ENCODE data around the gene ACSS1.

GRCh38 chr20:24969186-24970029 lies 88.5 kb downstream of the ACSS1 start:
- TF ChIP-seq TSHZ2 (CRISPR knock-in tag; IDR thresholded peaks at IDR 0.05), result no peak
- TF ChIP-seq TOX (CRISPR knock-in tag; IDR thresholded peaks at IDR 0.05; ENCODE audit: borderline replicate concordance), result no peak
- TF ChIP-seq ZFP30 (CRISPR knock-in tag; IDR thresholded peaks at IDR 0.05), result no peak
- no peak for TF ChIP-seq PATZ1 (CRISPR knock-in tag; IDR thresholded peaks at IDR 0.05; ENCODE audit: borderline replicate concordance)
- TF ChIP-seq SNAI2 (CRISPR knock-in tag; IDR thresholded peaks at IDR 0.05), result no peak
- TF ChIP-seq ZNF565 (CRISPR knock-in tag; conservative IDR thresholded peaks at IDR 0.05; ENCODE audit: low read depth), result no peak
- no peak for TF ChIP-seq BACH2 (CRISPR knock-in tag; IDR thresholded peaks at IDR 0.05; ENCODE audit: borderline replicate concordance)
- TF ChIP-seq CREB5 (CRISPR knock-in tag; IDR thresholded peaks at IDR 0.05; ENCODE audit: low read depth), result no peak
- TF ChIP-seq POU6F1 (CRISPR knock-in tag; IDR thresholded peaks at IDR 0.05; ENCODE audit: borderline replicate concordance, low read depth), result no peak
- TF ChIP-seq CSRNP3 (CRISPR knock-in tag; IDR thresholded peaks at IDR 0.05), result no peak
- no peak for TF ChIP-seq ZFP3 (CRISPR knock-in tag; IDR thresholded peaks at IDR 0.05)
- TF ChIP-seq ARNTL (CRISPR knock-in tag; IDR thresholded peaks at IDR 0.05; ENCODE audit: borderline replicate concordance, low read depth), result no peak

Data from SK-N-SH treated with all-trans-retinoic acid at 6 μM for 48 hours (cell line).